ENCODE data around the gene SNRPA.
"Not testable (repeated sequence)": the region's sequence is repeated elsewhere in the genome, so short reads cannot be mapped to it uniquely, and the experiment has no call there.

SNRPA gene

GRCh38 chr19:40777937-40778705, 27.1 kb downstream of the SNRPA start, which contains the start of gene RAB4B:
Gene RAB4B (plus strand): TSS chr19:40778247. CDS start chr19:40778376, 129 bp downstream.
- peak; percentile 100 for DNase-seq

- DNase-seq: no peak
Measured at GRCh38 chr19:40778706-40779284, 27.8 kb downstream of the SNRPA start.

GRCh38 chr19:40780582-40780981, 29.6 kb downstream of the SNRPA start:
- no peak for DNase-seq

- no peak for DNase-seq
Measured at GRCh38 chr19:40781140-40781539, 30.1 kb downstream of the SNRPA start.

GRCh38 chr19:40783711-40784110, 32.7 kb downstream of the SNRPA start:
- no peak for DNase-seq

- not testable (repeated sequence) for DNase-seq
Measured at GRCh38 chr19:40784146-40784545, 33.1 kb downstream of the SNRPA start.

- DNase-seq: no peak
Measured at GRCh38 chr19:40785526-40785925, 34.5 kb downstream of the SNRPA start.

GRCh38 chr19:40786060-40787037, 35.3 kb downstream of the SNRPA start:
- no peak for DNase-seq

GRCh38 chr19:40791349-40791748, 40.3 kb downstream of the SNRPA start:
- DNase-seq: no peak

- no peak for DNase-seq
Measured at GRCh38 chr19:40791996-40792395, 41.0 kb downstream of the SNRPA start.

- DNase-seq: no peak
Measured at GRCh38 chr19:40797166-40797962, 46.4 kb downstream of the SNRPA start.

GRCh38 chr19:40797963-40798682, 47.1 kb downstream of the SNRPA start:
- peak; percentile 45 to 55 for DNase-seq

- DNase-seq: peak; percentile 100
Measured at GRCh38 chr19:40798683-40799557, 47.9 kb downstream of the SNRPA start, which contains the start of gene EGLN2. Gene EGLN2 (plus strand): TSS chr19:40799191. CDS start chr19:40800573, 1,382 bp downstream.

GRCh38 chr19:40799558-40800338, 48.7 kb downstream of the SNRPA start:
- no peak for DNase-seq

- no peak for DNase-seq
Measured at GRCh38 chr19:40800339-40800996, 49.5 kb downstream of the SNRPA start.

GRCh38 chr19:40800997-40801377, 50.0 kb downstream of the SNRPA start:
- DNase-seq: no peak

GRCh38 chr19:40801426-40802299, 50.7 kb downstream of the SNRPA start:
- no peak for DNase-seq
